K562 (cell line): ENCODE data around the gene REM2.

Experiments
- CBX5 ChIP-seq: IDR thresholded peaks from 2 replicates; pipeline ENCODE4 v1.6.1; 2014; ENCODE audit warnings: low read depth, borderline replicate concordance
- MXI1 ChIP-seq: IDR thresholded peaks from 2 replicates; pipeline ENCODE4 v1.6.1; 2011; ENCODE audit warnings: low read depth, mild to moderate bottlenecking, improper control_type of control experiment, low read length
- ZNF282 ChIP-seq: sonication (generic); formaldehyde crosslinking; IDR thresholded peaks from 2 replicates; pipeline ENCODE4 v1.8.1; 2023; ENCODE audit warnings: missing genetic modification reagents
- TF ChIP-seq, protein P1 (sequence below), 2 experiments: IDR thresholded peaks in 1 of 2; conservative IDR thresholded peaks in 1 of 2; 2 replicates each; pipeline ENCODE4 v1.6.1; 2016; ENCODE audit warnings: low read depth in 2 of 2, mild to moderate bottlenecking in 1 of 2, missing compliant biosample characterization in 1 of 2, missing genetic modification characterization in 1 of 2, moderate library complexity in 1 of 2
- TF ChIP-seq, protein P2 (sequence below), 3 experiments: IDR thresholded peaks in 2 of 3; conservative IDR thresholded peaks in 1 of 3; 2 replicates each; pipeline ENCODE4 v1.5.1; 2011 to 2012; ENCODE audit warnings: low read length in 3 of 3, mild to moderate bottlenecking in 3 of 3, control low read depth in 2 of 3, improper control_type of control experiment in 1 of 3, inconsistent platforms in 1 of 3, low read depth in 1 of 3, mixed read lengths in 1 of 3, moderate library complexity in 1 of 3; ENCODE audit not compliant: insufficient read depth in 2 of 3
- TF ChIP-seq, protein P3 (sequence below): sonication (generic); formaldehyde crosslinking; IDR thresholded peaks from 2 replicates; pipeline ENCODE4 v1.9.0; 2022; ENCODE audit warnings: mild to moderate bottlenecking, missing genetic modification reagents
- TF ChIP-seq, protein P4 (sequence below): fragments of 250-450 bp; sonication (Bioruptor Pico); IDR thresholded peaks from 2 replicates; pipeline ENCODE4 v1.4.0; 2020
- TF ChIP-seq, protein P5 (sequence below): sonication (generic); formaldehyde crosslinking; IDR thresholded peaks from 2 replicates; pipeline ENCODE4 v1.5.0; 2020; ENCODE audit warnings: missing genetic modification reagents
- TF ChIP-seq, protein P6 (sequence below): sonication (generic); formaldehyde crosslinking; IDR thresholded peaks from 2 replicates; pipeline ENCODE4 v1.4.0; 2020; ENCODE audit warnings: mild to moderate bottlenecking, missing genetic modification reagents

DNA sequence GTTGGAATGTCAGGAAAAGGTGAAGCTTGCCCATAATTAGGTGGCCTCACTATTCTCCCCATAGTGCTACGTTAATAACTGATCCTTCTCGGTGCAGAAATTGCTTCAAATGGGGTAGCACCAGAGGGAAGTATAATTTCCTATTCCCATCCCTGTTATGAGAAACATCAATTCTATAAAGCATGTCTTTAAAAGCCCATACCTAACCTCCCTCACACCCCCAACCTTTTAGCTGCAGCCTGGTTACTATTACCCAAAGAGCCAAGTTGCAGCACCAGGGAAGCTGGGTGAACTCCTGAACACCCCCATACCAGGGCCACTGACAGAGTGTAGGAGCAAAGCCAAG, 20.7 kb downstream of the REM2 start:
- TF ChIP-seq ZNF282 (no peak), MXI1 (no peak), CBX5 (no peak)
- TF ChIP-seq, protein P1, sequence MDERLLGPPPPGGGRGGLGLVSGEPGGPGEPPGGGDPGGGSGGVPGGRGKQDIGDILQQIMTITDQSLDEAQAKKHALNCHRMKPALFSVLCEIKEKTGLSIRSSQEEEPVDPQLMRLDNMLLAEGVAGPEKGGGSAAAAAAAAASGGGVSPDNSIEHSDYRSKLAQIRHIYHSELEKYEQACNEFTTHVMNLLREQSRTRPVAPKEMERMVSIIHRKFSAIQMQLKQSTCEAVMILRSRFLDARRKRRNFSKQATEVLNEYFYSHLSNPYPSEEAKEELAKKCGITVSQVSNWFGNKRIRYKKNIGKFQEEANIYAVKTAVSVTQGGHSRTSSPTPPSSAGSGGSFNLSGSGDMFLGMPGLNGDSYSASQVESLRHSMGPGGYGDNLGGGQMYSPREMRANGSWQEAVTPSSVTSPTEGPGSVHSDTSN (CRISPR knock-in tag; IDR thresholded peaks at IDR 0.05; ENCODE audit: low read depth) = no peak
- TF ChIP-seq, protein P1 (tag; conservative IDR thresholded peaks at IDR 0.05; ENCODE audit: low read depth) = no peak
- TF ChIP-seq, protein P2, sequence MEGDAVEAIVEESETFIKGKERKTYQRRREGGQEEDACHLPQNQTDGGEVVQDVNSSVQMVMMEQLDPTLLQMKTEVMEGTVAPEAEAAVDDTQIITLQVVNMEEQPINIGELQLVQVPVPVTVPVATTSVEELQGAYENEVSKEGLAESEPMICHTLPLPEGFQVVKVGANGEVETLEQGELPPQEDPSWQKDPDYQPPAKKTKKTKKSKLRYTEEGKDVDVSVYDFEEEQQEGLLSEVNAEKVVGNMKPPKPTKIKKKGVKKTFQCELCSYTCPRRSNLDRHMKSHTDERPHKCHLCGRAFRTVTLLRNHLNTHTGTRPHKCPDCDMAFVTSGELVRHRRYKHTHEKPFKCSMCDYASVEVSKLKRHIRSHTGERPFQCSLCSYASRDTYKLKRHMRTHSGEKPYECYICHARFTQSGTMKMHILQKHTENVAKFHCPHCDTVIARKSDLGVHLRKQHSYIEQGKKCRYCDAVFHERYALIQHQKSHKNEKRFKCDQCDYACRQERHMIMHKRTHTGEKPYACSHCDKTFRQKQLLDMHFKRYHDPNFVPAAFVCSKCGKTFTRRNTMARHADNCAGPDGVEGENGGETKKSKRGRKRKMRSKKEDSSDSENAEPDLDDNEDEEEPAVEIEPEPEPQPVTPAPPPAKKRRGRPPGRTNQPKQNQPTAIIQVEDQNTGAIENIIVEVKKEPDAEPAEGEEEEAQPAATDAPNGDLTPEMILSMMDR (IDR thresholded peaks at IDR 0.05 in 2 of 3, conservative IDR thresholded peaks at IDR 0.05 in 1 of 3; ENCODE audit: insufficient read depth in 2 of 3, low read depth in 1 of 3, low read length in 3 of 3) = no peak
- TF ChIP-seq, protein P3, sequence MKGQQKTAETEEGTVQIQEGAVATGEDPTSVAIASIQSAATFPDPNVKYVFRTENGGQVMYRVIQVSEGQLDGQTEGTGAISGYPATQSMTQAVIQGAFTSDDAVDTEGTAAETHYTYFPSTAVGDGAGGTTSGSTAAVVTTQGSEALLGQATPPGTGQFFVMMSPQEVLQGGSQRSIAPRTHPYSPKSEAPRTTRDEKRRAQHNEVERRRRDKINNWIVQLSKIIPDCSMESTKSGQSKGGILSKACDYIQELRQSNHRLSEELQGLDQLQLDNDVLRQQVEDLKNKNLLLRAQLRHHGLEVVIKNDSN (CRISPR knock-in tag) = no peak
- TF ChIP-seq, protein P4, sequence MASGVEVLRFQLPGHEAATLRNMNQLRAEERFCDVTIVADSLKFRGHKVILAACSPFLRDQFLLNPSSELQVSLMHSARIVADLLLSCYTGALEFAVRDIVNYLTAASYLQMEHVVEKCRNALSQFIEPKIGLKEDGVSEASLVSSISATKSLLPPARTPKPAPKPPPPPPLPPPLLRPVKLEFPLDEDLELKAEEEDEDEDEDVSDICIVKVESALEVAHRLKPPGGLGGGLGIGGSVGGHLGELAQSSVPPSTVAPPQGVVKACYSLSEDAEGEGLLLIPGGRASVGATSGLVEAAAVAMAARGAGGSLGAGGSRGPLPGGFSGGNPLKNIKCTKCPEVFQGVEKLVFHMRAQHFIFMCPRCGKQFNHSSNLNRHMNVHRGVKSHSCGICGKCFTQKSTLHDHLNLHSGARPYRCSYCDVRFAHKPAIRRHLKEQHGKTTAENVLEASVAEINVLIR (CRISPR knock-in tag) = no peak
- TF ChIP-seq, protein P5, sequence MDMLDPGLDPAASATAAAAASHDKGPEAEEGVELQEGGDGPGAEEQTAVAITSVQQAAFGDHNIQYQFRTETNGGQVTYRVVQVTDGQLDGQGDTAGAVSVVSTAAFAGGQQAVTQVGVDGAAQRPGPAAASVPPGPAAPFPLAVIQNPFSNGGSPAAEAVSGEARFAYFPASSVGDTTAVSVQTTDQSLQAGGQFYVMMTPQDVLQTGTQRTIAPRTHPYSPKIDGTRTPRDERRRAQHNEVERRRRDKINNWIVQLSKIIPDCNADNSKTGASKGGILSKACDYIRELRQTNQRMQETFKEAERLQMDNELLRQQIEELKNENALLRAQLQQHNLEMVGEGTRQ (CRISPR knock-in tag) = no peak
- TF ChIP-seq, protein P6, sequence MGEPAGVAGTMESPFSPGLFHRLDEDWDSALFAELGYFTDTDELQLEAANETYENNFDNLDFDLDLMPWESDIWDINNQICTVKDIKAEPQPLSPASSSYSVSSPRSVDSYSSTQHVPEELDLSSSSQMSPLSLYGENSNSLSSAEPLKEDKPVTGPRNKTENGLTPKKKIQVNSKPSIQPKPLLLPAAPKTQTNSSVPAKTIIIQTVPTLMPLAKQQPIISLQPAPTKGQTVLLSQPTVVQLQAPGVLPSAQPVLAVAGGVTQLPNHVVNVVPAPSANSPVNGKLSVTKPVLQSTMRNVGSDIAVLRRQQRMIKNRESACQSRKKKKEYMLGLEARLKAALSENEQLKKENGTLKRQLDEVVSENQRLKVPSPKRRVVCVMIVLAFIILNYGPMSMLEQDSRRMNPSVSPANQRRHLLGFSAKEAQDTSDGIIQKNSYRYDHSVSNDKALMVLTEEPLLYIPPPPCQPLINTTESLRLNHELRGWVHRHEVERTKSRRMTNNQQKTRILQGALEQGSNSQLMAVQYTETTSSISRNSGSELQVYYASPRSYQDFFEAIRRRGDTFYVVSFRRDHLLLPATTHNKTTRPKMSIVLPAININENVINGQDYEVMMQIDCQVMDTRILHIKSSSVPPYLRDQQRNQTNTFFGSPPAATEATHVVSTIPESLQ (CRISPR knock-in tag) = no peak
